GM12874 (cell line): ENCODE measurements around the gene AGPAT1.

ENCODE experiments used
- CTCF ChIP-seq: IDR thresholded peaks from 2 replicates; pipeline ENCODE4 v1.5.1; 2011; ENCODE audit warnings: low read depth, mild to moderate bottlenecking, control low read depth, low read length, moderate library complexity; ENCODE audit not compliant: insufficient read depth

The AGPAT1 gene

DNA sequence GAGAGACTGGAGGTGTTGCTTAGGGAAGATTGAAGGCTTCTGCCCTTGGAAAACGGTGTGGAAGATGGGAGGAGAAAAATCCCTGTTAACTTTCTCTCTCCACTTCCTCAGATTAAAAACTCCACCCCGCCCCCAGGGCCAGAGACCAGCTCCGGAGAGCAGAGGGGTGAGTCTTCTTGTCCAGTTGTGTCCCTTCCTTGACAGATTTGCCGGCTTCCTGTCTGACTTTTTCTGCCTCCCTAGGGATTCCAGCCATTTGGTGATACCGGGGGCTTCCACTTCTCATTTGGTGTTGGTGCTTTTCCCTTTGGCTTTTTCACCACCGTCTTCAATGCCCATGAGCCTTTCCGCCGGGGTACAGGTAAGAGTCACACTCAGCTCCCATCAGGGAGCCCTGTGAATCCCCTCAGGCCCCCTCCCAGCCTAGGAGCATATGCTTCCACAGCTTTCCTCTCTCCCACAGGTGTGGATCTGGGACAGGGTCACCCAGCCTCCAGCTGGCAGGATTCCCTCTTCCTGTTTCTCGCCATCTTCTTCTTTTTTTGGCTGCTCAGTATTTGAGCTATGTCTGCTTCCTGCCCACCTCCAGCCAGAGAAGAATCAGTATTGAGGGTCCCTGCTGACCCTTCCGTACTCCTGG is 4.0 kb upstream of the AGPAT1 start:
- TF ChIP-seq CTCF: no peak

- no peak for TF ChIP-seq CTCF
Observed at GRCh38 chr6:32178547-32179440, 2.9 kb upstream of the AGPAT1 start.

GRCh38 chr6:32177788-32178546 is 2.1 kb upstream of the AGPAT1 start, which contains the start of gene RNF5:
RNF5 (plus strand) TSS chr6:32178405; CDS start chr6:32178512, 107 bp downstream.
- TF ChIP-seq CTCF: no peak

DNA sequence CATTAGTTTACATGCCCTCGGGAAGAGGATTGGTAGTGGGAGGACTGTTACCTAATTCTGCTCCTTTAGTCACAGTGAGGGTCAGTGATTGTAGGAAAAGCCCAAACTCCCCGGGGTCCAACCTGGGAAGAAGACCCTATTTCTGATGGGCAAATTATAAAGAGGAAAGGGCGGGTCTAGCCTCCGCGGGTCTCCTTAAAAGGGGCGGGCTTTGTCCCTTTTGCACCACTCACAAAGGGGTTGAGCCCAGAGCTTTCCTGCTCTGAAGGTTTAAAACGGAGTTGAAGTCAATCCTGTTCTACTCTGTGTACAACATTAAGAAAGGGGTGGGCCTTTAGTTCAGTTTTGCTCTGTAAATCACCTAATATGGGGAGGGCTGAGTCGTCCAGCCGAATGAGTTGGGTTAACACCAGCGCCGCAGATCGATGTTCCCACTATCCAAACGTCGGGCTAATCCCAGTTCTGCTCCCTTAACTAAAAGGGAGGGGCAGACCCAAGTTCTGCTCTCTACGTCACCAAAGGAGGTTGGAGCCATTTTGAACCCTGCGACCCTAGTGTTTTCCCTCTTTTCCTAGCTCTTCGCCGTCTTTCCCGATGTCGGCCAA is 1.4 kb upstream of the AGPAT1 start:
- TF ChIP-seq CTCF: no peak

DNA sequence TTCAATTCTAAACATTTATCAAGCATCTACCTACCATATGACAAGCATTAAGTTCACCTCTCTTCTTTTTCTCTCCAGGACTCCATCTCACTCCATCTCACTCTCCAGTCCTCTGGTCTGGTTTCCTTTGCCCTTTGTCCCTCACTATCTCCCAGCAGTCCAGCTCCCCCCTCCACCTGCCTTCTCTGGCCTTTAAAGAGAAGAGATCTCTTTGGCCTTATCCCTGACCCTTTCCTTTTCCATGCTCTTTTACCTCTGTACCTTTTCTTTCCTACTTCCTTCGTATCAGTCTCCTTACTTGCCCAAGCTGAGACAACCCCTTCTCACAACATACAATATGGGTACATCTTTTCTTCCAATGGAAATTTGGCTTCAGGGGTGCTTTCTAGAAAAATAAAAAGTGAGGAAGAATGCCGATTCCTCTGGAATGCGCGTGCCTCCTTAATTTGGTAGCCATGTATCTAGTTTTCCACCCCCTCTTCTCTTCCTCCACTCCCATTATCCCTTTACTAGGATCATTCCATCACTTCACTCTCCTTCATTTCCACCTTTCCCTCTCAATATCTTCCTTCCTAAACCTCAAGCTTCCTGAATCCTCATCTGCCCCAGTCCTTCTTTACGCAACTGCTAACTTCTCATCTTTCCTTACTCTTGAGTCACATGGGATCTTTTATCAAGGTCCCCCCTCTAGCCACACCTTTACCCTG is 745 bp upstream of the AGPAT1 start:
- no peak for TF ChIP-seq CTCF

DNA sequence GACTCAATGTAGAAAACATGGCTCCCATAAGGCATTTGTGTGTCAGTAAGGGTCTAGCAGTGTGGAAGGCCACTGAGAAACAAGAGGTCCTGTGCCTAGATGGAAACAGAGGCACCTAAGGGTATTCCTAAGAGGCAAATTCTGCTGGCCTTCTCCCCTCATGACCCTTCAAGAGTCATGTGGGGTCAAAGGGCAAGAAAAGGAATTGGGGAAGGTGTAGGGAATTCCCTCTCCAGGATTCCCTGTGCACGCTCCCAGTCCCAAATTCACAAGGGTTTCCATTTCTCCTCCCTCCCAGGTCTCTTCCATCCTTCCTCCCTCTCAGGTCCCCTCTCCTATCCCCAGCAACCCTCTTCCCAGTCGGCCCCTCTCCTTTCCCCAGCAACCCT is 568 bp downstream of the AGPAT1 start:
- no peak for TF ChIP-seq CTCF
